ENCODE measurements around the gene GATA5.

Gene GATA5

DNA sequence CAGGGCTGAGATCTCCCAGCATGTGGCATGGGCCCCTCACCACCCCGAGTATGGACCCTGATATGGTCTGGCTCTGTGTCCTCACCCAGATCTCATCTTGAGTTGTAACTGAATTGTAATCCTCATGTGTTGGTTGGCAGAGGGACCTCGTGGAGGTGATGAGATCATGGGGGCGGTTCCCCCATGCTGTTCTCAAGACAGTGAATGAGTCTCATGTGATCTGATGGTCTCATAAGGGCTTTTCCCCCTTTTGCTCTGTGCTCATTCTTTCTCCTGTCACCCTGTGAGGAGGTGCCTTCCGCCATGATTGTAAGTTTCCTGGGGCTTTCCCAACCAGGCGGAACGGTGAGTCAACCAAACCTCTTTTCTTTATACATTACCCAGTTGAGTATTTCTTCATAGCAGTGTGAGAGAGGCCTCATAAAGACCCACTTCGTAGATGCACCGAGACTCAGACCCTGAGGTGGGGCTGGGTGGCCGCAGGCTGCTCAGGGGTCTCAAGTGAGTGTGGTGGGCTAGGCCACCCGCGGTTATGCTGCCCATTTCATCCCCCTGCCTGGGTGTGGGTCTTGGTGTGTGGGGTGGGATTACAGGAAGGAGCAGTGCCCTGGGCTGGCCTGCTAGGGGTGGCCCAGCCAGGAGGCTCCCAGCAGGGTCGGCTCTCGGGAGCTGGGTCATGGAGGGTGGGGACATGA lies 26.2 kb upstream of the GATA5 start:
- H3K9ac ChIP-seq (ENCODE audit: low read length) = no peak overlapping the region
- H3K4me2 ChIP-seq (ENCODE audit: low read depth, low read length, poor library complexity, severe bottlenecking) = no peak overlapping the region
- no peak overlapping the region for H3K4me3 ChIP-seq (ENCODE audit: insufficient read depth, low read length, poor library complexity, severe bottlenecking)
- H3F3A ChIP-seq (ENCODE audit: insufficient read depth) = no peaks in the 10 kb centered on the region
- H3K9me2 ChIP-seq (replicated peaks; ENCODE audit: insufficient read depth, low read length) = no peaks in the 10 kb centered on the region
- H4K20me1 ChIP-seq (ENCODE audit: low read depth, low read length) = no peaks in the 10 kb centered on the region
- TF ChIP-seq, protein P1, sequence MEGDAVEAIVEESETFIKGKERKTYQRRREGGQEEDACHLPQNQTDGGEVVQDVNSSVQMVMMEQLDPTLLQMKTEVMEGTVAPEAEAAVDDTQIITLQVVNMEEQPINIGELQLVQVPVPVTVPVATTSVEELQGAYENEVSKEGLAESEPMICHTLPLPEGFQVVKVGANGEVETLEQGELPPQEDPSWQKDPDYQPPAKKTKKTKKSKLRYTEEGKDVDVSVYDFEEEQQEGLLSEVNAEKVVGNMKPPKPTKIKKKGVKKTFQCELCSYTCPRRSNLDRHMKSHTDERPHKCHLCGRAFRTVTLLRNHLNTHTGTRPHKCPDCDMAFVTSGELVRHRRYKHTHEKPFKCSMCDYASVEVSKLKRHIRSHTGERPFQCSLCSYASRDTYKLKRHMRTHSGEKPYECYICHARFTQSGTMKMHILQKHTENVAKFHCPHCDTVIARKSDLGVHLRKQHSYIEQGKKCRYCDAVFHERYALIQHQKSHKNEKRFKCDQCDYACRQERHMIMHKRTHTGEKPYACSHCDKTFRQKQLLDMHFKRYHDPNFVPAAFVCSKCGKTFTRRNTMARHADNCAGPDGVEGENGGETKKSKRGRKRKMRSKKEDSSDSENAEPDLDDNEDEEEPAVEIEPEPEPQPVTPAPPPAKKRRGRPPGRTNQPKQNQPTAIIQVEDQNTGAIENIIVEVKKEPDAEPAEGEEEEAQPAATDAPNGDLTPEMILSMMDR (IDR thresholded peaks at IDR 0.05; ENCODE audit: insufficient read depth, low read length, poor library complexity, severe bottlenecking) = no peak
- no peak for TF ChIP-seq EZH2phosphoT487 (conservative IDR thresholded peaks at IDR 0.05; ENCODE audit: low read length)
- H2AFZ ChIP-seq (ENCODE audit: low read depth, low read length, severe bottlenecking) = no peak overlapping the region
- no peaks in the 10 kb centered on the region for H3K27me3 ChIP-seq (ENCODE audit: low read length)
- no peaks in the 10 kb centered on the region for H3K79me2 ChIP-seq (ENCODE audit: insufficient read depth, low read length)
- no peak overlapping the region for H3K27ac ChIP-seq (ENCODE audit: low read depth, low read length)
- no peaks in the 10 kb centered on the region for H3K36me3 ChIP-seq (ENCODE audit: low read length)
- no peaks in the 10 kb centered on the region for H3K9me3 ChIP-seq (ENCODE audit: insufficient read depth, low read length)

- Histone ChIP-seq H3K36me3 (ENCODE audit: low read length) (no peaks in the 10 kb centered on the region), H3F3A (ENCODE audit: insufficient read depth) (no peaks in the 10 kb centered on the region), H2AFZ (ENCODE audit: low read depth, low read length, severe bottlenecking) (no peak overlapping the region), H3K9ac (ENCODE audit: low read length) (no peak overlapping the region), H3K27ac (ENCODE audit: low read depth, low read length) (no peak overlapping the region), H3K9me2 (replicated peaks; ENCODE audit: insufficient read depth, low read length) (no peaks in the 10 kb centered on the region), H3K9me3 (ENCODE audit: insufficient read depth, low read length) (no peaks in the 10 kb centered on the region), H4K20me1 (ENCODE audit: low read depth, low read length) (no peaks in the 10 kb centered on the region), H3K4me3 (ENCODE audit: insufficient read depth, low read length, poor library complexity, severe bottlenecking) (no peak overlapping the region), H3K4me2 (ENCODE audit: low read depth, low read length, poor library complexity, severe bottlenecking) (no peak overlapping the region), H3K79me2 (ENCODE audit: insufficient read depth, low read length) (no peaks in the 10 kb centered on the region), H3K27me3 (ENCODE audit: low read length) (no peaks in the 10 kb centered on the region)
- TF ChIP-seq, protein P1 (IDR thresholded peaks at IDR 0.05; ENCODE audit: insufficient read depth, low read length, poor library complexity, severe bottlenecking) = peak; percentile 74
- no peak for TF ChIP-seq EZH2phosphoT487 (conservative IDR thresholded peaks at IDR 0.05; ENCODE audit: low read length)
Measured at GRCh38 chr20:62500237-62500864, 24.6 kb upstream of the GATA5 start.

DNA sequence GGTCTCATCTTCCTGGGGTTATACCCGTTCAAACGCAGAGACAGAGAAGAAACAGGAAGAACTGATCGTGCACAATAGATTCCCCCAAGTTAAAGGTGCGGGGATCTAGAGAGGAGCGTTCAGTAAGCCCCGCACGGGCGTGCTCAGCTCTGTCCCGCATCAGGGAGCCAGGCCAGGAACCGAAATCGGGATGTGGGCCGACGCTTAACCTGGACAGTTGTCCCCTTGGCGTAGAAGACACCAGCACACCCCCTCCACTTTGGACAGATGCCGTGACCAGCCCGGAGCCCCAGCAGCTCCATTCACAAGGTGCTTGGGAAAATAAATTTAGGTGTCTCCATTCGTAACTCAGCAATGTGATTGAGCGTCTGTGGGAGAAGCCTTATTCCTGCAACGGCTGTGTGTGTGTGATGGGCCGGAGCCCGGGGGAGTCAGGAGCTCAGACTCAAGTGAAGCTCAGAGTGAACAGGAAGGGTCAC lies 24.0 kb upstream of the GATA5 start:
- Histone ChIP-seq H3F3A (ENCODE audit: insufficient read depth) (no peaks in the 10 kb centered on the region), H4K20me1 (ENCODE audit: low read depth, low read length) (no peaks in the 10 kb centered on the region), H3K9me2 (replicated peaks; ENCODE audit: insufficient read depth, low read length) (no peaks in the 10 kb centered on the region), H3K4me3 (ENCODE audit: insufficient read depth, low read length, poor library complexity, severe bottlenecking) (no peak overlapping the region), H3K9ac (ENCODE audit: low read length) (no peak overlapping the region), H3K79me2 (ENCODE audit: insufficient read depth, low read length) (no peaks in the 10 kb centered on the region), H3K27me3 (ENCODE audit: low read length) (no peaks in the 10 kb centered on the region), H3K9me3 (ENCODE audit: insufficient read depth, low read length) (no peaks in the 10 kb centered on the region), H3K4me2 (ENCODE audit: low read depth, low read length, poor library complexity, severe bottlenecking) (no peak overlapping the region), H3K36me3 (ENCODE audit: low read length) (no peaks in the 10 kb centered on the region), H3K27ac (ENCODE audit: low read depth, low read length) (no peak overlapping the region), H2AFZ (ENCODE audit: low read depth, low read length, severe bottlenecking) (no peak overlapping the region)
- TF ChIP-seq EZH2phosphoT487 (conservative IDR thresholded peaks at IDR 0.05; ENCODE audit: low read length) = no peak
- TF ChIP-seq, protein P1 (IDR thresholded peaks at IDR 0.05; ENCODE audit: insufficient read depth, low read length, poor library complexity, severe bottlenecking) = no peak

Data from SU-DHL-6 (cell line).